Smooth muscle cell of the coronary artery (primary cell): ENCODE data around the gene NPHP3. TPM values are rescaled to one million over a fixed set of nuclear protein-coding genes. Genes with fewer than 3 reads are reported as not detected.

Experiments used
- total RNA-seq: library from RNA; depleted of rRNA; stranded (reverse); fragments of >200 nt; gene quantifications from 2 replicates; pipeline ENCODE4 v1.2.3, GENCODE V29; 2014; ENCODE audit warnings: low replicate concordance

NPHP3 gene, protein sequence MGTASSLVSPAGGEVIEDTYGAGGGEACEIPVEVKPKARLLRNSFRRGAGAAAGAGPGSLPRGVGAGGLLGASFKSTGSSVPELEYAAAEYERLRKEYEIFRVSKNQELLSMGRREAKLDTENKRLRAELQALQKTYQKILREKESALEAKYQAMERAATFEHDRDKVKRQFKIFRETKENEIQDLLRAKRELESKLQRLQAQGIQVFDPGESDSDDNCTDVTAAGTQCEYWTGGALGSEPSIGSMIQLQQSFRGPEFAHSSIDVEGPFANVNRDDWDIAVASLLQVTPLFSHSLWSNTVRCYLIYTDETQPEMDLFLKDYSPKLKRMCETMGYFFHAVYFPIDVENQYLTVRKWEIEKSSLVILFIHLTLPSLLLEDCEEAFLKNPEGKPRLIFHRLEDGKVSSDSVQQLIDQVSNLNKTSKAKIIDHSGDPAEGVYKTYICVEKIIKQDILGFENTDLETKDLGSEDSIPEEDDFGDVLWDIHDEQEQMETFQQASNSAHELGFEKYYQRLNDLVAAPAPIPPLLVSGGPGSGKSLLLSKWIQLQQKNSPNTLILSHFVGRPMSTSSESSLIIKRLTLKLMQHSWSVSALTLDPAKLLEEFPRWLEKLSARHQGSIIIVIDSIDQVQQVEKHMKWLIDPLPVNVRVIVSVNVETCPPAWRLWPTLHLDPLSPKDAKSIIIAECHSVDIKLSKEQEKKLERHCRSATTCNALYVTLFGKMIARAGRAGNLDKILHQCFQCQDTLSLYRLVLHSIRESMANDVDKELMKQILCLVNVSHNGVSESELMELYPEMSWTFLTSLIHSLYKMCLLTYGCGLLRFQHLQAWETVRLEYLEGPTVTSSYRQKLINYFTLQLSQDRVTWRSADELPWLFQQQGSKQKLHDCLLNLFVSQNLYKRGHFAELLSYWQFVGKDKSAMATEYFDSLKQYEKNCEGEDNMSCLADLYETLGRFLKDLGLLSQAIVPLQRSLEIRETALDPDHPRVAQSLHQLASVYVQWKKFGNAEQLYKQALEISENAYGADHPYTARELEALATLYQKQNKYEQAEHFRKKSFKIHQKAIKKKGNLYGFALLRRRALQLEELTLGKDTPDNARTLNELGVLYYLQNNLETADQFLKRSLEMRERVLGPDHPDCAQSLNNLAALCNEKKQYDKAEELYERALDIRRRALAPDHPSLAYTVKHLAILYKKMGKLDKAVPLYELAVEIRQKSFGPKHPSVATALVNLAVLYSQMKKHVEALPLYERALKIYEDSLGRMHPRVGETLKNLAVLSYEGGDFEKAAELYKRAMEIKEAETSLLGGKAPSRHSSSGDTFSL (N-terminal part only)
- 10.7 and 15.6 TPM in 2 replicates for total RNA-seq

GRCh38 chr3:132722165-132723023, at the start of gene NPHP3:
Gene NPHP3 (minus strand): TSS chr3:132722409. CDS start chr3:132722355, 54 bp downstream.

DNA sequence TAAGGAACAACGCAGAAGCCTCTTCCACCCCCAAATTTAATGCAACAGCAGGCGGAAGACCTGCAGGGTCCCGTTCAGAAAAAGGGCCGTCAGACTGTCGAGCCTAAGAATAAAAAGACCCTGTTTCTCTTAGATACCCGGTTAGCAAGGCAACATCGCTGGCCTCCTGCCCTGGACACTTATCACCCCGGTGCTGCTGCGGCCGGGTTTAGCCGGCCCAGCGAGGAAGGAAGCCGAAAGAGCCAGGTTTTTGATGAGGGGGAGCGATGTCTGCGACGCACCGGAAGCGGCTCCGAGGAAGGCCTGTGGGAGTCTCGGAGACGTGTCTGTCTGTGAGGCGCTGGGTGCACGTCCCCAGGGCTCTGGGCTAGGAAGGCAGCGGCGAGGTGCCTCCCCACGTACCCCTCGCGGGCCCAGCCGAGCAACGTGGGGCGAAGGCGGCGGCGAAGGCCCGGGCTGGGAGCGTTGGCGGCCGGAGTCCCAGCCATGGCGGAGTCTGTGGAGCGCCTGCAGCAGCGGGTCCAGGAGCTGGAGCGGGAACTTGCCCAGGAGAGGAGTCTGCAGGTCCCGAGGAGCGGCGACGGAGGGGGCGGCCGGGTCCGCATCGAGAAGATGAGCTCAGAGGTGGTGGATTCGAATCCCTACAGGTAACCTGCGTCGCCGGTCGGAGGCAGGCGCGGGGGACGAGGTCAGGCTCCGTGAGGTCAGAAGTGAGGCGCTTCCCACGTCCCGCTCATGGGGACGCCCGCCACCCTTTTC, 62.0 kb downstream of the NPHP3 start, which contains the start of gene UBA5:
UBA5 (plus strand) TSS at position 278 of the 759 bp plus-strand sequence; CDS start at position 487, 209 bp downstream.

GRCh38 chr3:132659365-132660051, 62.7 kb downstream of the NPHP3 start, which contains the start of gene ACAD11:
Gene ACAD11 (minus strand): TSS chr3:132659809. CDS start chr3:132659751, 58 bp downstream.

Other genes with a start within 250 kb of the NPHP3 start
- 4.9 and 27.6 TPM in 2 replicates for gene ACKR4, start 125.1 kb downstream of the NPHP3 start, total RNA-seq
- gene ACAD11, start 62.6 kb downstream of the NPHP3 start, total RNA-seq: 41.2 and 49.1 TPM in 2 replicates
- gene UBA5, start 62.1 kb downstream of the NPHP3 start, total RNA-seq: 28.4 and 59.5 TPM in 2 replicates